ENCODE results near the gene INKA2. TPM values are rescaled to one million over a fixed set of nuclear protein-coding genes. Genes with fewer than 3 reads are reported as not detected.

The INKA2 gene
- total RNA-seq, 1 donor from 2014 or later: 4.5 TPM

DNA sequence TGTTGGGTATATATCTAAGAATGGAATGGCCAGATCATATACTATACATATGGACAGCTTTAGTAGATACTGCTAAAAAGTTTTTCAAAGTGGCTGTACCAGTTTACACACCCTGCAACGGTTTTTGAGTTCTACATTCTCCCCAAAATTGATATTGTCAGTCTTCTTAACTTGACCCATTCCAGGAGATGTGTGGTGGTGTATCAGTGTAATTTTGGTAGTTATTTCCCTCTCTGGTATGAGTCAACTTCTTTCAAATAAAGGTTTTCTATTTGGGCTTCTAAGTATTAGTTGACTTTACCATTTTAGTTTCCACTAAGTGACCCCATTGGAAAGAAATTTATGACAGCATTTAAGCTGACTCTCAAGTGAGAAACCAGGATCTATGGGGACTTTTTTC lies 29.2 kb downstream of the INKA2 start:
- DNase-seq (ENCODE audit: low spot score in 2 of 2): no peak
- no peak for FAIRE-seq

DNA sequence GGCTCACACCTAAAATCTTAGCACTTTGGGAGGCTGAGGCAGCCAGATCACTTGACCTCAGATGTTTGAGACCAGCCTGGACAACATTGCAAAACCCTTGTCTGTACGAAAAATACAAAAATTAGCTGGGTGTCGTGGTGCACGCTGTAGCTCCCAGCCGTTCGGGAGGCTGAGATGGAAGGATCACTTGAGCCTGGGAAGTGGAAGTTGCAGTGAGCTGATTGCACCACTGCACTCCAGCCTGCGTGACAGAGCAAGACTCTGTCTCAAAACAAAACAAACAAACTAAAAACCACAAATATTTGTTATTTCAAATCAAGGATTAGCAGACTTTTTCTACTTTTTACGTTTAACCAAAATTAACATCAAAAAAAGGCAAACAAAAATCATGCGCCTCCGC lies 31.3 kb downstream of the INKA2 start:
- FAIRE-seq (no peak), DNase-seq (ENCODE audit: low spot score in 2 of 2) (no peak)

DNA sequence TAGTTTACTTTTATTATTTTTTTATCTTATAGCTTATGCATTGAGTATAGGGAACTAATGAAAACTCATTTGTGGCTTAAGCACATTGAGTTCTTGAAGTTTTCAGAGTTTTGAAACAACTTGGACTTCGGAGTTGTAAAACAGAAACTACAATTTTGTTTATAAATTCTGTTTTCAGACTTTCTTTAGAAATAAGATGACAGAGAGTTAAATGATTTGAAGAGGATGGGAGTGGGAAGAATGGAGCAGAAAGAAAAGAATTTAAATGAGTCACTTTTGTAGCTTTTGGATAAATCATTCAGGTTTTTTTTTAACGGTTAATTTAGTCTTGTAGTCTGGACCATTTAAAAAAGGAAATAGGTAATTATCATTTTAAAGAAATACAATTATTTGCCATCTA lies 32.3 kb downstream of the INKA2 start:
- no peak for FAIRE-seq
- DNase-seq (ENCODE audit: low spot score in 2 of 2): no peak

DNA sequence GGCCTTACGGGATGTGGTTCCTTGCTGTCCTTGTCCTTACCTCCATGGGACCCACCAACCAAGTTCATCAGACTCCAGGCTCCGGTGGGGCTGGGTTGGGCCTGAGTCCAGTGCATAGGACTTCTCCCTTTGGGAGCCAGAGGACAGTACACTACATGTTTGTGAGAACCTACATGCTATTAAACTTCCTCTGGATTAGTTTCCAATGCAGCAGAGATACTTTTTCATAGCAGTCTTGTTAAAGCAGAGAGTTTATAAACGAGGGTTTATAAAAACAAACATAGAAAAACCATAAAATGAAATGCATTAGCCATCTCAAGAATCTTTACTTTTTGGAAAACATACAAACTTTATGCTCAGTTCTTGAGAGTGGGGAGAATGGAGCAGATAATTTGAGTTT lies 33.4 kb downstream of the INKA2 start:
- FAIRE-seq (no peak), DNase-seq (ENCODE audit: low spot score in 2 of 2) (no peak)

DNA sequence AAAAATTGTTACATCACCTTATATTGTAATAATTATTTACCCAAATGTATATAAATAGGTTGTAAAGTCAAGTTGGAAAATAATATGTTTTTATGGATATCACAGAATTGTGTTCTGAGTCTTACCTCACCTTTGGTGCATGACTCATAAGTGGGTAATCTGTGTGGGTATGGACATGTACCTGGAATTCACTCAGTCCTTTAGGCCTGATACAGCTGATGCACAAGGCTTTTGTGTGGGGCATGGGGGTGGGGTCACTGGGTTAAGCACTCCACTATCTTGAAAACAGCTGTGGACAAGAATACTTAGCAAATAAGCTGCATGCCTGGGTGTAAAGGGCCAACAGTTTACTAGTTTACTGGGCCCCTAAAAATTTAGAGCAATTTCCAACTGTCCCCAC lies 34.4 kb downstream of the INKA2 start:
- FAIRE-seq: no peak
- DNase-seq (ENCODE audit: low spot score in 2 of 2): no peak

DNA sequence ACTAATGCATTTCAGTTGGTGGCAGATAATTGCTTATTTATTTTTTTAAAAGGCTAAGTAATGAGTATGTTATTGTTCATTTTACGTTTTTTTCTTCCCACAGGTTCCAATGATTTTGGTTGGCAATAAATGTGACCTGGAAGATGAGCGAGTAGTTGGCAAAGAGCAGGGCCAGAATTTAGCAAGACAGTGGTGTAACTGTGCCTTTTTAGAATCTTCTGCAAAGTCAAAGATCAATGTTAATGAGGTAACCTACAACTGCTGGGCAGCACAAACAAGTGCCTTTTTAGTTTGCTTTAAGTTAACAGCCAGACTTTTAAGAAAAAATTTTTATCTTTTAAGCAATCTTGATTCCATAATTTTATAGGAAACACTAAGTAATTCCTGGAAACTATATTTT lies 35.0 kb downstream of the INKA2 start:
- FAIRE-seq: no peak
- DNase-seq (ENCODE audit: low spot score in 2 of 2): no peak

DNA sequence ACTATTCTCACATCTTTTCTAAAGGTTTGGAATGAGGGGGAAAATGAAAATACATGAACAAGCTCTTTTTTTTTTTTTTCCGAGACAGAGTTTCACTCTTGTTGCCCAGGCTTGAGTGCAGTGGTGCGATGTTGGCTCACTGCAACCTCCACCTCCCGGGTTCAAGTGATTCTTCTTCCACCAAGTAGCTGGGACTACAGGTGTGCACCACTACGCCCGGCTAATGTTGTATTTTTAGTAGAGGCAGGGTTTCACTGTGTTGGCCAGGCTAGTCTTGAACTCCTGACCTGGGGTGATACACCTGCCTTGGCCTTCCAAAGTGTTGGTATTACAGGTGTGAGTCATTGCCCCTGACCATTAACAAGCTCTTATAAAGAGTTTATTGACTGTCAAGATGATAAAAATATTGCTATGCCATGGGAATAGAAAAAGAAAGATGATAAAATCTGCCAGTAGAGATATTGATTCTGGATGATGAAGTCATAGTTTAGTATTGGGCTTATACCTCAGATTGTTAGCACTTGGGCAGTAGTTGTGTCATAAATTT lies 36.6 kb downstream of the INKA2 start:
- FAIRE-seq: no peak

DNA sequence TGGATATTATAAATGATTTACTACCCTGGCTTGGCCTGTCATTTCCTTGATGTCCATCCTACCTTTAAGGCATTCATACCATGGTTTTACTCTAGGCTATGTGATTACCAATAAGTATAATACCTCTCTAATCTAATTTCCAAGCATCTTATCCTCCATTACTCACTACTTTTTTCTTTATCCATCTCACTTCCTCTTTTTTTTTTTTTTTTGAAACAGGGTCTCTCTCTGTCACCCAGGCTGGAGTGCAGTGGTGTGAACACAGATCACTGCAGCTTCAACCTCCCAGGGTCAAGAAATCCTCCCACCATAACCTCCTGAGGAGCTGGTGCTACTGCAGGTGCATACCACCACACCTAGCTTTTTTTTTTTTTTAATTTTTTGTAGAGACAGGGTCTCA lies 39.9 kb downstream of the INKA2 start:
- no peak for DNase-seq (ENCODE audit: low spot score in 2 of 2)
- FAIRE-seq: no peak

More for the DNA sequence above, 36.6 kb downstream of the INKA2 start:
- no peak for DNase-seq (ENCODE audit: low spot score in 2 of 2)

DNA sequence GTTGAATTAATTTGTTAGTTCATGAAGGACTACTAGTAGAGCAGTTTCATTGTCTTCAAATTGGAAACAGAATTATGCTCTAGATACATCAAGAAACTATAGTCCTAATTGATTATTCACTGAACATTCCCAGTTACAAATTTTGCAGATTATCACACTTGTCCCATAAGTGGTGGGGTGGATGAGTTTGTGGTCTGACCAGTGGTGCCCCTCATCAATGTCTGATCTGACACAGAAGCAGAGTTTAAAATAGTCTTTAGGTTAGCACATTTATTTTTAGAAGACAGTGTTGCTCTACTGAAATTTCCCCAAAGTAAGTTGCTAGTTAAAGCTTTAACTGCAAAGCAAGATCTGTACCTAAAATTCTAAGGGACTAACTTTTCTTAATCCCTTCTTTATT lies 42.9 kb downstream of the INKA2 start:
- FAIRE-seq (no peak), DNase-seq (ENCODE audit: low spot score in 2 of 2) (no peak)

DNA sequence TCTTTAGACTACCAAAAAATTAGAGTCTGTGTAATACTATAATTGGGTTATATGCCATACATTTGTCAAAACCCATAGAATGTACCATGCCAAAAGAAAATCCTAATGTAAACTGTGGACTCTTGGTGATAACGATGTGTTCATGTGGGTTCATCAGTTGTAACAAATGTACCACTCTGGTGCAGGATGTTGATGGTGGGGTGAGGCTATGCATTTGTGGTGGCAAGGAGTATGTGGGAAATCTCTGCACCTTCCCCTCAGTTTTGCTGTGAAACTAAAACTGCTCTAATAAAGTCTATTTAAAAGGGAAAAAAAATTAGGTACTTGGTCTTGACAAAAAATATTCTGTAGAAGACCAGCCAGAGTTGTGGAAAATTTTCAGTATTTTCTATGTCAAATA lies 43.4 kb downstream of the INKA2 start:
- no peak for FAIRE-seq
- DNase-seq (ENCODE audit: low spot score in 2 of 2): no peak

DNA sequence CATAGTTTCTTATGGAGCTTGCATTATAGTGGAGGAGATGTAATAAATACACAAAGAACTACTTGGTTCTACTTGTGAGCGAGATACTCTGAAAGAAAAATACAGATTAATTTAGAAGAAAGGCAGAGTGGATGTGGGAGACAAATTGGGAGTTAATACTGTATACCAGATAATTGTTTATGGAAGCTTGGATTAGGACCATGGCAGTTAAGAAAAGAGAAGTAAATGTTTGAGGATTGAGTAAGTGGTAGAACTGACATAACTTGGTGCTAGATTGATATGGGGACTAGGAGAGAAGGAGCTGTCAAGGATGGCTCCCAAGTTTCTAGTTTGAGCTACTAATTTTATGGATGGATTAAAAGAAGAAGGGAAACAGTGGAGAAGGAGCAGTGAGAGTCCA lies 47.3 kb downstream of the INKA2 start:
- no peak for FAIRE-seq
- no peak for DNase-seq (ENCODE audit: low spot score in 2 of 2)

DNA sequence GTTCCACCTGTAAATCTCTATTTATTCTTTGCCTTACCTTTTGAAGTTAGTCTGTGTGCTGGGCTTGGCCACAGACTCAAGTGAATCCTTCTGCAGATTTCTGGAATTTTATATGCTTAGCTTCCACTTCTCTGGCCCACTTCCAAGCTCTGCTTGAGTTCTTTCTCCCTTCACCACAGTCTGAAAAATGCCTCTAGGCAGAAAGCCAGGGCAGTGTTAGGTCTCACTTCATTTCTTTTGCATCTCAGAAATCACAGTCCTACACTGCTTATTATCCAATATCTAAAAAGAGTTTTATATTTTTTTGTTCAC lies 48.9 kb downstream of the INKA2 start:
- DNase-seq (ENCODE audit: low spot score in 2 of 2): no peak

More for the DNA sequence above, 48.9 kb downstream of the INKA2 start:
- no peak for FAIRE-seq

Small RNAs within 50 kb of the gene (small RNA-seq; reads per million reads assigned to genes)
- 0.08 reads per million for gene INKA2

Other genes with a start within 250 kb of the INKA2 start
- 1.6 TPM for gene ADORA3, start 235.8 kb downstream of the INKA2 start, total RNA-seq
- 1.2 TPM for gene TMIGD3, start 235.8 kb downstream of the INKA2 start, total RNA-seq
- 35.1 TPM for gene RAP1A, start 119.6 kb downstream of the INKA2 start, total RNA-seq
- gene DDX20, start 16.5 kb upstream of the INKA2 start, total RNA-seq: 26.1 TPM

Measured in frontal cortex (tissue), 4 donors.